Thoracic aorta (tissue), 2 donors: ENCODE measurements around the gene DYNC2I2. TPM values are rescaled to one million over a fixed set of nuclear protein-coding genes. Genes with fewer than 3 reads are reported as not detected.
"Not testable (repeated sequence)": the region's sequence is repeated elsewhere in the genome, so short reads cannot be mapped to it uniquely, and the experiment has no call there.

ENCODE experiments used
- ATAC-seq: fragments of 150-250 bp; one replicate; pipeline ENCODE4 v1.8.0; 2017; ENCODE audit warnings: low read depth; ENCODE audit not compliant: insufficient number of reproducible peaks, low FRiP score
- DNase-seq: peaks from one replicate; pipeline ENCODE4 v3.0.0-alpha.2; 2020; ENCODE audit warnings: low spot score
- H3K27ac ChIP-seq, 2 donors: fragments of 200-600 bp; sonication (generic); 1 replicate in 1 of 2; 2 replicates in 1 of 2; pipeline ENCODE4 v1.5.1; 2016; ENCODE audit warnings: mild to moderate bottlenecking in 2 of 2, moderate library complexity in 2 of 2
- H3K27me3 ChIP-seq: fragments of 200-600 bp; sonication (generic); replicated peaks from 2 replicates; pipeline ENCODE4 v1.6.0; 2016; ENCODE audit warnings: mild to moderate bottlenecking; ENCODE audit not compliant: insufficient read depth
- H3K36me3 ChIP-seq: fragments of 200-600 bp; sonication (generic); one replicate; pipeline ENCODE4 v1.5.1; 2016
- H3K4me1 ChIP-seq, 2 donors: fragments of 200-600 bp; sonication (generic); 1 replicate in 1 of 2; 2 replicates in 1 of 2; pipeline versions ENCODE4 v1.5.1 to v1.6.0; 2016; ENCODE audit warnings: low read depth in 2 of 2, mild to moderate bottlenecking in 1 of 2; ENCODE audit not compliant: control insufficient read depth in 1 of 2
- H3K4me3 ChIP-seq: fragments of 200-600 bp; sonication (generic); 2 replicates; pipeline ENCODE4 v1.5.1; 2016; ENCODE audit warnings: mild to moderate bottlenecking
- H3K9me3 ChIP-seq: fragments of 200-600 bp; sonication (generic); 2 replicates; pipeline ENCODE4 v1.5.1; 2016
- CTCF ChIP-seq: fragments of 200-600 bp; sonication (generic); IDR thresholded peaks from one replicate; pipeline ENCODE4 v1.5.1; 2019; ENCODE audit warnings: antibody characterized with exemption
- total RNA-seq, 2 donors: library from RNA; depleted of rRNA; stranded (reverse); fragments of >200 nt; gene quantifications; one replicate each; pipeline versions ENCODE4 v1.1.0 to v1.2.3, GENCODE V29; 2016

DYNC2I2 gene
- total RNA-seq, 2 donors from 2014 or later: 30.8 to 43.9 TPM

GRCh38 chr9:128651798-128652197, 4.8 kb downstream of the DYNC2I2 start:
- DNase-seq (no peak), ATAC-seq (no peak)
- Histone ChIP-seq H3K27me3 (no peaks in the 10 kb centered on the region), H3K27ac (no peak overlapping the region), H3K4me3 (no peak overlapping the region), H3K36me3 (no peaks in the 10 kb centered on the region), H3K9me3 (no peaks in the 10 kb centered on the region), H3K4me1 (peaks cover 0 to 7% of the 10 kb centered on the region in 2 donors)
- TF ChIP-seq CTCF: no peak

GRCh38 chr9:128648206-128648605, 8.4 kb downstream of the DYNC2I2 start:
- not testable (repeated sequence) for H3K9me3 ChIP-seq, H3K4me3 ChIP-seq, H3K27ac ChIP-seq, H3K36me3 ChIP-seq, DNase-seq, H3K4me1 ChIP-seq, ATAC-seq, H3K27me3 ChIP-seq

- Histone ChIP-seq H3K4me1 (no peaks in the 10 kb centered on the region), H3K27ac (no peak overlapping the region), H3K27me3 (no peaks in the 10 kb centered on the region), H3K9me3 (no peaks in the 10 kb centered on the region), H3K36me3 (no peaks in the 10 kb centered on the region), H3K4me3 (no peak overlapping the region)
- TF ChIP-seq CTCF: no peak
- ATAC-seq (no peak), DNase-seq (no peak)
Measured at GRCh38 chr9:128643519-128644300, 12.9 kb downstream of the DYNC2I2 start.

GRCh38 chr9:128642675-128643245, 13.9 kb downstream of the DYNC2I2 start:
- no peak for TF ChIP-seq CTCF

GRCh38 chr9:128640603-128641002, 16.0 kb downstream of the DYNC2I2 start:
- ATAC-seq: no peak
- Histone ChIP-seq H3K27ac (no peak overlapping the region), H3K27me3 (no peaks in the 10 kb centered on the region)

More at GRCh38 chr9:128642675-128643245, 13.9 kb downstream of the DYNC2I2 start:
- ATAC-seq (no peak), DNase-seq (no peak)
- no peak overlapping the region for H3K4me3 ChIP-seq
- no peaks in the 10 kb centered on the region for H3K36me3 ChIP-seq
- H3K27me3 ChIP-seq: no peaks in the 10 kb centered on the region
- no peaks in the 10 kb centered on the region for H3K9me3 ChIP-seq
- H3K27ac ChIP-seq: no peak overlapping the region
- H3K4me1 ChIP-seq: no peaks in the 10 kb centered on the region

More at GRCh38 chr9:128640603-128641002, 16.0 kb downstream of the DYNC2I2 start:
- Histone ChIP-seq H3K4me3 (no peak overlapping the region), H3K9me3 (no peaks in the 10 kb centered on the region), H3K36me3 (no peaks in the 10 kb centered on the region), H3K4me1 (peaks cover 5 to 9% of the 10 kb centered on the region in 2 donors)
- no peak for TF ChIP-seq CTCF
- DNase-seq: no peak
